WTC11 (cell line): ENCODE measurements around the gene CALN1. TPM values are rescaled to one million over a fixed set of nuclear protein-coding genes. Genes with fewer than 3 reads are reported as not detected.

Experiments used
- ATAC-seq: fragments of 200-7000 bp; cut with Tn5 transposase; 2 replicates; pipeline ENCODE4 v1.10.0; 2021; ENCODE audit warnings: mild to moderate bottlenecking, moderate library complexity
- CTCF ChIA-PET: fragments of 300-600 bp; sonication (Branson Sonifier 250); formaldehyde crosslinking; loops from one replicate; lab custom pipeline; 2021; ENCODE audit warnings: antibody characterized with exemption; lab: Charles Lee
- POLR2A ChIA-PET: fragments of 350-600 bp; sonication (Branson Sonifier 250); formaldehyde crosslinking; loops from one replicate; lab custom pipeline; 2021; ENCODE audit warnings: antibody characterized with exemption; lab: Charles Lee
- DNase-seq: peaks from one replicate; pipeline ENCODE4 v3.0.0; 2021; ENCODE audit warnings: low spot score
- H3K27ac Mint-ChIP-seq: 2 replicates; pipeline ENCODE4 v1.8.0; 2021; ENCODE audit warnings: mixed read lengths
- H3K27me3 Mint-ChIP-seq: 2 replicates; pipeline ENCODE4 v1.8.0; 2021; ENCODE audit warnings: low read depth, mild to moderate bottlenecking, moderate library complexity, mixed read lengths
- H3K36me3 Mint-ChIP-seq: 2 replicates; pipeline ENCODE4 v1.8.0; 2021; ENCODE audit warnings: mixed read lengths
- H3K4me1 Mint-ChIP-seq: 2 replicates; pipeline ENCODE4 v1.8.0; 2022; ENCODE audit warnings: mixed read lengths
- H3K4me3 Mint-ChIP-seq: 2 replicates; pipeline ENCODE4 v1.8.0; 2021; ENCODE audit warnings: mild to moderate bottlenecking, moderate library complexity, mixed read lengths
- H3K9me3 Mint-ChIP-seq: 2 replicates; pipeline ENCODE4 v1.8.0; 2021; ENCODE audit warnings: mixed read lengths
- CREB1 ChIP-seq: sonication (generic); formaldehyde crosslinking; IDR thresholded peaks from 2 replicates; pipeline ENCODE4 v1.8.0; 2023; ENCODE audit warnings: mild to moderate bottlenecking, missing genetic modification reagents
- CREM ChIP-seq: sonication (generic); formaldehyde crosslinking; IDR thresholded peaks from 2 replicates; pipeline ENCODE4 v1.8.1; 2022; ENCODE audit warnings: mild to moderate bottlenecking, missing genetic modification reagents, moderate library complexity
- ELF4 ChIP-seq: sonication (generic); formaldehyde crosslinking; IDR thresholded peaks from 2 replicates; pipeline ENCODE4 v1.8.1; 2022; ENCODE audit warnings: low read depth, mild to moderate bottlenecking, moderate library complexity, missing genetic modification reagents
- FOXP1 ChIP-seq: sonication (generic); formaldehyde crosslinking; IDR thresholded peaks from 2 replicates; pipeline ENCODE4 v1.8.0; 2022; ENCODE audit warnings: missing genetic modification reagents, mild to moderate bottlenecking, moderate library complexity, borderline replicate concordance
- MXD4 ChIP-seq: fragments of 250-450 bp; sonication (Bioruptor Pico); IDR thresholded peaks from 2 replicates; pipeline ENCODE4 v1.8.0; 2021; ENCODE audit warnings: mild to moderate bottlenecking, moderate library complexity, borderline replicate concordance
- MYBL2 ChIP-seq: sonication (generic); formaldehyde crosslinking; IDR thresholded peaks from 2 replicates; pipeline ENCODE4 v1.8.1; 2023; ENCODE audit warnings: mild to moderate bottlenecking, moderate library complexity, missing genetic modification reagents
- ZNF121 ChIP-seq: sonication (generic); formaldehyde crosslinking; IDR thresholded peaks from 2 replicates; pipeline ENCODE4 v1.8.0; 2023; ENCODE audit warnings: missing genetic modification reagents
- ZNF219 ChIP-seq: sonication (generic); formaldehyde crosslinking; IDR thresholded peaks from 2 replicates; pipeline ENCODE4 v1.8.0; 2023; ENCODE audit warnings: missing genetic modification reagents, mild to moderate bottlenecking, borderline replicate concordance
- ZNF416 ChIP-seq: fragments of 250-450 bp; sonication (Bioruptor Pico); IDR thresholded peaks from 2 replicates; pipeline ENCODE4 v1.9.0; 2021; ENCODE audit warnings: mild to moderate bottlenecking, inconsistent platforms
- total RNA-seq: library from RNA; stranded (reverse); gene quantifications from 3 replicates; pipeline ENCODE4 v1.2.3, GENCODE V29; 2021
- TF ChIP-seq, protein P1 (sequence below): sonication (generic); formaldehyde crosslinking; IDR thresholded peaks from 2 replicates; pipeline ENCODE4 v1.8.0; 2022; ENCODE audit warnings: missing genetic modification reagents
- TF ChIP-seq, protein P2 (sequence below): fragments of 250-450 bp; sonication (Bioruptor Pico); IDR thresholded peaks from 2 replicates; pipeline ENCODE4 v1.9.0; 2021; ENCODE audit warnings: mild to moderate bottlenecking
- TF ChIP-seq, protein P3 (sequence below): fragments of 250-450 bp; sonication (Bioruptor Pico); IDR thresholded peaks from 2 replicates; pipeline ENCODE4 v1.9.0; 2021; ENCODE audit warnings: moderate library complexity, mild to moderate bottlenecking, inconsistent platforms, borderline replicate concordance
- TF ChIP-seq, protein P4 (sequence below): sonication (generic); formaldehyde crosslinking; IDR thresholded peaks from 2 replicates; pipeline ENCODE4 v1.8.0; 2022; ENCODE audit warnings: mild to moderate bottlenecking, missing genetic modification reagents
- TF ChIP-seq, protein P5 (sequence below): fragments of 250-450 bp; sonication (Bioruptor Pico); conservative IDR thresholded peaks from 2 replicates; pipeline ENCODE4 v1.9.0; 2021; ENCODE audit warnings: mild to moderate bottlenecking
- TF ChIP-seq, protein P6 (sequence below): sonication (generic); formaldehyde crosslinking; conservative IDR thresholded peaks from 2 replicates; pipeline ENCODE4 v1.8.1; 2022; ENCODE audit warnings: mild to moderate bottlenecking, missing genetic modification reagents
- TF ChIP-seq, protein P7 (sequence below): fragments of 250-450 bp; sonication (Bioruptor Pico); IDR thresholded peaks from 2 replicates; pipeline ENCODE4 v1.9.0; 2021; ENCODE audit warnings: mild to moderate bottlenecking, borderline replicate concordance

The CALN1 gene
- total RNA-seq, 1 experiment from 2014 or later = 10.5 TPM

DNA sequence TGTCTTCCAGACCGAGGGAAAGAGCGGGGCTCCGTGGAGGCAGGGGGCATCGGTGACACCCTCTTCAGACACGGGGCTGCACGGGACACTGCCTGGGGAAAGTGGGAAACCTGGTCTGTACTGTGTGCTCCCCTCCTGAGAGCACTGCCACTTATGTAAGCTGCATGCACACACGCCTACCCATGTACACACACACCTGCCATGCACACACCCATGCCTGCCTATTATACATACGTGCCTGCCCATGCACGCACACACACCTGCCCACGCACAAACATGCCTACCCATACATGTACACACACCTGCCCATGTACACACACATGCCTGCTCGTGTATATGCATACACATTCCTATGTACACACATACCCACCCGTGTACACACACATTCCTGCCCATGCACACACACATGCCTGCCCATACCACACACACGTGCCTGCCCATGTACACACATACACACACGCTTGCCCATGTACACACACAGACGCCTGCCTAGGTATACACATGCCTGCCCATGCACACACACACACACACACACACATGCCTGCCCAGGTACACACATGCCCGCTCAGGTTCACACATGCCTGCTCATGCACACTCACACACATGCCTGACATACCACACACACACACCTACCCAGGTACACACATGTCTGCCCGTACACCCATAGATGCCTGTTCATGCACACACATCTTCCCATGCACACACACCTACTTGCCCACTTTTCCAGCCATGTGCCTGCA lies 35.5 kb upstream of the CALN1 start:
- H3K4me3 Mint-ChIP-seq = no peak overlapping the region
- no peak for DNase-seq
- POLR2A ChIA-PET = no interaction called here

DNA sequence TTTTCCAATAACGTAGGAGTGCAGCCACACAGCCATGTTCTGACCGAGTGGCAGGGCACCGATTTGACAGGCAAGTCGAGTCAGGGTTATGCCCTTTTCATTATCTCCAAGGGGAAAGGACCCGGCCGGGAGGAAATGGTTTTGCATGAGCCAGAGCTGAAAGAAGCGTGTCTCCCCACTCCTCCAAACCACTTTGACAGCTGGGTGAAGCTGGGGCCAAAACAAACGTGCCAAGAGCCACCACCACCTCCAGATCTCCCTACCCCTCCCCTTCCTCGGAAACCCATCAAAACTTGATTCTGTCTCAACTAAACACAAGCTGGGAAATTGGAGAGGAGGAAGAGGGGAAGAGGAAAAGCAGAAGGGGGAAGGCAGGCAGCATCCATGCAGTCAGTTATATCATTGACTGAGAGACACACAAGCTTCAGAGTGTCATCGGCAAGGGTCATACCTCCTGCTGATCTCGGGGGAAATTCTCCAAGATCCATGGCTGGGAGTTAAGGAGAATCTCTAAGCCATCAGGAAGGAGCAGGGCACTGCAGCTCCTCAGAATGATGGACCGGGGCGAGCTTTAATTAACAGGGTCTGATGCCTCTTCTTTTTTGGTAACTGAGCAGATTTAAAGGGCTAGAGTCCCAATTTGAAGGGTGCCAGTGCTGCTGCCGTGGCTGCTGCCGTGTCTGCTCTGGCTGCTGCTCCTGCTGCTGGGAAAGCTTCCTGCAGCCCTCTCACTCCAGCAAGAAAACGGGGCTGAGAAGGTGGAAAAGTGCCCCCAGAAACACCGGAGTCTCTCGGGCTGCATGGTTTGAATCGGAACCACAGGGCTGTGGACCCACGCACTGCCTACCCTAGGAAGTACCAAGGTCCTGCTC lies 34.7 kb upstream of the CALN1 start:
- DNase-seq (no peak), ATAC-seq (no peak; the same call in 1 of the 2 replicates)
- Mint-ChIP-seq H3K27ac (no peak overlapping the region), H3K4me3 (no peak overlapping the region), H3K4me1 (peaks cover 14% of the 10 kb centered on the region), H3K9me3 (no peaks in the 10 kb centered on the region), H3K27me3 (peaks cover 3% of the 10 kb centered on the region; the same call in 1 of the 2 replicates), H3K36me3 (no peaks in the 10 kb centered on the region)
- CTCF ChIA-PET = interaction anchor here (0.5 kb wide), 1 partner anchor 20 kb away, joined by 3 read pairs; no protein-coding TSS in a partner anchor
- POLR2A ChIA-PET = interaction anchor here (0.6 kb wide), 1 partner anchor 70 kb away, joined by 4 read pairs; no protein-coding TSS in a partner anchor
- TF ChIP-seq MYBL2 (no peak), ZNF121 (CRISPR knock-in tag) (no peak), FOXP1 (CRISPR knock-in tag) (no peak), ZNF416 (no peak), ZNF219 (no peak), ELF4 (CRISPR knock-in tag) (no peak)
- TF ChIP-seq, protein P1, sequence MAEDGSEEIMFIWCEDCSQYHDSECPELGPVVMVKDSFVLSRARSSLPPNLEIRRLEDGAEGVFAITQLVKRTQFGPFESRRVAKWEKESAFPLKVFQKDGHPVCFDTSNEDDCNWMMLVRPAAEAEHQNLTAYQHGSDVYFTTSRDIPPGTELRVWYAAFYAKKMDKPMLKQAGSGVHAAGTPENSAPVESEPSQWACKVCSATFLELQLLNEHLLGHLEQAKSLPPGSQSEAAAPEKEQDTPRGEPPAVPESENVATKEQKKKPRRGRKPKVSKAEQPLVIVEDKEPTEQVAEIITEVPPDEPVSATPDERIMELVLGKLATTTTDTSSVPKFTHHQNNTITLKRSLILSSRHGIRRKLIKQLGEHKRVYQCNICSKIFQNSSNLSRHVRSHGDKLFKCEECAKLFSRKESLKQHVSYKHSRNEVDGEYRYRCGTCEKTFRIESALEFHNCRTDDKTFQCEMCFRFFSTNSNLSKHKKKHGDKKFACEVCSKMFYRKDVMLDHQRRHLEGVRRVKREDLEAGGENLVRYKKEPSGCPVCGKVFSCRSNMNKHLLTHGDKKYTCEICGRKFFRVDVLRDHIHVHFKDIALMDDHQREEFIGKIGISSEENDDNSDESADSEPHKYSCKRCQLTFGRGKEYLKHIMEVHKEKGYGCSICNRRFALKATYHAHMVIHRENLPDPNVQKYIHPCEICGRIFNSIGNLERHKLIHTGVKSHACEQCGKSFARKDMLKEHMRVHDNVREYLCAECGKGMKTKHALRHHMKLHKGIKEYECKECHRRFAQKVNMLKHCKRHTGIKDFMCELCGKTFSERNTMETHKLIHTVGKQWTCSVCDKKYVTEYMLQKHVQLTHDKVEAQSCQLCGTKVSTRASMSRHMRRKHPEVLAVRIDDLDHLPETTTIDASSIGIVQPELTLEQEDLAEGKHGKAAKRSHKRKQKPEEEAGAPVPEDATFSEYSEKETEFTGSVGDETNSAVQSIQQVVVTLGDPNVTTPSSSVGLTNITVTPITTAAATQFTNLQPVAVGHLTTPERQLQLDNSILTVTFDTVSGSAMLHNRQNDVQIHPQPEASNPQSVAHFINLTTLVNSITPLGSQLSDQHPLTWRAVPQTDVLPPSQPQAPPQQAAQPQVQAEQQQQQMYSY = no peak
- TF ChIP-seq, protein P2, sequence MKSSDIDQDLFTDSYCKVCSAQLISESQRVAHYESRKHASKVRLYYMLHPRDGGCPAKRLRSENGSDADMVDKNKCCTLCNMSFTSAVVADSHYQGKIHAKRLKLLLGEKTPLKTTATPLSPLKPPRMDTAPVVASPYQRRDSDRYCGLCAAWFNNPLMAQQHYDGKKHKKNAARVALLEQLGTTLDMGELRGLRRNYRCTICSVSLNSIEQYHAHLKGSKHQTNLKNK (CRISPR knock-in tag) = no peak
- TF ChIP-seq, protein P3, sequence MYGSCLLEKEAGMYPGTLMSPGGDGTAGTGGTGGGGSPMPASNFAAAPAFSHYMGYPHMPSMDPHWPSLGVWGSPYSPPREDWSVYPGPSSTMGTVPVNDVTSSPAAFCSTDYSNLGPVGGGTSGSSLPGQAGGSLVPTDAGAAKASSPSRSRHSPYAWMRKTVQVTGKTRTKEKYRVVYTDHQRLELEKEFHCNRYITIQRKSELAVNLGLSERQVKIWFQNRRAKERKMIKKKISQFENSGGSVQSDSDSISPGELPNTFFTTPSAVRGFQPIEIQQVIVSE = no peak
- TF ChIP-seq, protein P4, sequence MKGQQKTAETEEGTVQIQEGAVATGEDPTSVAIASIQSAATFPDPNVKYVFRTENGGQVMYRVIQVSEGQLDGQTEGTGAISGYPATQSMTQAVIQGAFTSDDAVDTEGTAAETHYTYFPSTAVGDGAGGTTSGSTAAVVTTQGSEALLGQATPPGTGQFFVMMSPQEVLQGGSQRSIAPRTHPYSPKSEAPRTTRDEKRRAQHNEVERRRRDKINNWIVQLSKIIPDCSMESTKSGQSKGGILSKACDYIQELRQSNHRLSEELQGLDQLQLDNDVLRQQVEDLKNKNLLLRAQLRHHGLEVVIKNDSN (CRISPR knock-in tag) = no peak
- TF ChIP-seq, protein P5, sequence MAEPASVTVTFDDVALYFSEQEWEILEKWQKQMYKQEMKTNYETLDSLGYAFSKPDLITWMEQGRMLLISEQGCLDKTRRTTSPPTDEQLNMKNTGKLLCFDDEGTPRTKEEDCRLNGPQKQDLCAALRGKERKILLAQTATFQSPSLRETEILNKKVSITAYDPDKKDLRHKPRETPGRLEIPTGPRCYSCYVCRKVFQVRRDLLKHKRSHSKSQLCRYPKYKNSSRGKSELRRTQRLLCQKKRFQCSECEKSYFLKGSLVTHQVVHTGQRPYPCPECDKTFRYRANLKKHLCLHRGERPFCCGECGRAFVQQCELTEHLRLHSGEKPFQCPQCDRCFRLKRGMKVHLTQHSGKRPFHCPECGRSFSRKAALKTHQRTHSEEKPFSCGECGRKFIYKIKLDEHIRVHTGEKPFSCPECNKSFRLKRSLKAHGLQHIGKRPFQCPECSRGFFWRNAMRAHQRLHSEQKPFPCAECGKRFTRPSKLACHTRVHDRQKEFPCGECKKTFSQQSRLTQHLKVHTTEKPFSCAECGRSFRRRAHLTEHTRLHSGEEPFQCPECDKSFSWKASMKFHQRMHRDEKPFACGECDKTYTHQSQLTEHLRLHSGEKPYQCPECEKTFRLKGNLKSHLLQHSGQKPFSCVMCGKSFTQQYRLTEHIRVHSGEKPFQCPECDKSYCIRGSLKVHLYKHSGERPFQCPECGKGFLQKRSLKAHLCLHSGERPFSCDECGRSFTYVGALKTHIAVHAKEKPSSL (CRISPR knock-in tag) = no peak

More for the DNA sequence above, 35.5 kb upstream of the CALN1 start:
- TF ChIP-seq MXD4 (CRISPR knock-in tag) (no peak), ZNF121 (CRISPR knock-in tag) (no peak), CREB1 (CRISPR knock-in tag) (no peak), CREM (CRISPR knock-in tag) (no peak), ZNF219 (no peak)
- TF ChIP-seq, protein P6, sequence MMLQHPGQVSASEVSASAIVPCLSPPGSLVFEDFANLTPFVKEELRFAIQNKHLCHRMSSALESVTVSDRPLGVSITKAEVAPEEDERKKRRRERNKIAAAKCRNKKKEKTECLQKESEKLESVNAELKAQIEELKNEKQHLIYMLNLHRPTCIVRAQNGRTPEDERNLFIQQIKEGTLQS (CRISPR knock-in tag) = no peak
- TF ChIP-seq, protein P2 (CRISPR knock-in tag) = no peak
- TF ChIP-seq, protein P7, sequence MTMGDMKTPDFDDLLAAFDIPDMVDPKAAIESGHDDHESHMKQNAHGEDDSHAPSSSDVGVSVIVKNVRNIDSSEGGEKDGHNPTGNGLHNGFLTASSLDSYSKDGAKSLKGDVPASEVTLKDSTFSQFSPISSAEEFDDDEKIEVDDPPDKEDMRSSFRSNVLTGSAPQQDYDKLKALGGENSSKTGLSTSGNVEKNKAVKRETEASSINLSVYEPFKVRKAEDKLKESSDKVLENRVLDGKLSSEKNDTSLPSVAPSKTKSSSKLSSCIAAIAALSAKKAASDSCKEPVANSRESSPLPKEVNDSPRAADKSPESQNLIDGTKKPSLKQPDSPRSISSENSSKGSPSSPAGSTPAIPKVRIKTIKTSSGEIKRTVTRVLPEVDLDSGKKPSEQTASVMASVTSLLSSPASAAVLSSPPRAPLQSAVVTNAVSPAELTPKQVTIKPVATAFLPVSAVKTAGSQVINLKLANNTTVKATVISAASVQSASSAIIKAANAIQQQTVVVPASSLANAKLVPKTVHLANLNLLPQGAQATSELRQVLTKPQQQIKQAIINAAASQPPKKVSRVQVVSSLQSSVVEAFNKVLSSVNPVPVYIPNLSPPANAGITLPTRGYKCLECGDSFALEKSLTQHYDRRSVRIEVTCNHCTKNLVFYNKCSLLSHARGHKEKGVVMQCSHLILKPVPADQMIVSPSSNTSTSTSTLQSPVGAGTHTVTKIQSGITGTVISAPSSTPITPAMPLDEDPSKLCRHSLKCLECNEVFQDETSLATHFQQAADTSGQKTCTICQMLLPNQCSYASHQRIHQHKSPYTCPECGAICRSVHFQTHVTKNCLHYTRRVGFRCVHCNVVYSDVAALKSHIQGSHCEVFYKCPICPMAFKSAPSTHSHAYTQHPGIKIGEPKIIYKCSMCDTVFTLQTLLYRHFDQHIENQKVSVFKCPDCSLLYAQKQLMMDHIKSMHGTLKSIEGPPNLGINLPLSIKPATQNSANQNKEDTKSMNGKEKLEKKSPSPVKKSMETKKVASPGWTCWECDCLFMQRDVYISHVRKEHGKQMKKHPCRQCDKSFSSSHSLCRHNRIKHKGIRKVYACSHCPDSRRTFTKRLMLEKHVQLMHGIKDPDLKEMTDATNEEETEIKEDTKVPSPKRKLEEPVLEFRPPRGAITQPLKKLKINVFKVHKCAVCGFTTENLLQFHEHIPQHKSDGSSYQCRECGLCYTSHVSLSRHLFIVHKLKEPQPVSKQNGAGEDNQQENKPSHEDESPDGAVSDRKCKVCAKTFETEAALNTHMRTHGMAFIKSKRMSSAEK (CRISPR knock-in tag) = no peak
- Mint-ChIP-seq H3K27me3 (peaks cover 3% of the 10 kb centered on the region; the same call in 1 of the 2 replicates), H3K27ac (no peak overlapping the region; the same call in 1 of the 2 replicates), H3K9me3 (peaks cover 6% of the 10 kb centered on the region), H3K36me3 (no peaks in the 10 kb centered on the region), H3K4me1 (peaks cover 14% of the 10 kb centered on the region)
- no peak for ATAC-seq
- CTCF ChIA-PET = interaction anchor here (0.5 kb wide), 1 partner anchor 19 kb away, joined by 3 read pairs; no protein-coding TSS in a partner anchor
